ENCODE results near the gene DBI.
"Not testable (repeated sequence)": the region's sequence is repeated elsewhere in the genome, so short reads cannot be mapped to it uniquely, and the experiment has no call there.

The DBI gene

GRCh38 chr2:119366161-119366648 lies 572 bp upstream of the DBI start:
- H3K27me3 Mint-ChIP-seq (ENCODE audit: low read depth, poor library complexity), result no peaks in the 10 kb centered on the region
- H3K4me3 Mint-ChIP-seq, result peak overlapping the region; percentile 95
- H3K36me3 Mint-ChIP-seq (ENCODE audit: low read depth), result peaks cover 23% of the 10 kb centered on the region
- H3K9me3 Mint-ChIP-seq, result no peaks in the 10 kb centered on the region
- TF ChIP-seq CTCF (IDR thresholded peaks at IDR 0.05), result no peak
- no peak for DNase-seq
- H3K27ac Mint-ChIP-seq, result peak overlapping the region; percentile 76
- peaks cover 30% of the 10 kb centered on the region for H3K4me1 Mint-ChIP-seq

DNA sequence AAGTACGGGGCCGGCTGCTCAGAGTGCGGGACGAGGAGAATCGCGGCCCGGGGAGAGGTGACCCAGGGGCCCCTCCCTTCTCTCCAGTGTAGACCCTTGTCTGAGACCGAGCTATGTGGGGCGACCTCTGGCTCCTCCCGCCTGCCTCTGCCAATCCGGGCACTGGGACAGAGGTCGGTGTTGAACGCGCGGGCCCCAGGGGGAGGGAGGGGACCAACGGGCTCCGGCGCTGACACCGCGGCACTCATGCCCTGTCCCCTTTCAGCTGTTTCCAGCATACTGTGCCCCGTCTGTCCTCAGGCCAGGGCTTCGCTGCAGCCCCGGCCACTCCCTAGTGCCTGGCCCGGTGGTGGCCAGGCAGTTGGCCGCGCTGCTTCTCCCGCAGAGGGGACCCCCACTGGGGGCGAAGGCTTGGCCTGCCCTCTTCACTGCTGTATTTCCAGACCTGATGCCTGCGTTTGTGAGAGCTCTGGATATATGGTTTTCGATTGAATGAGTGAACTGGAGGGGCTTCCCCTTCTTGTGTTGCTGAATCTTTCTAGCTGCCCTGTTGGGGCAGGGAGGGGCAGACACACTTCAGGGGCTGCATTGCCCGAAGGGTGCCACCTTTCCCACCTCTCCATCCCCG lies 809 bp downstream of the DBI start:
- H3K27ac Mint-ChIP-seq, result no peak overlapping the region

DNA sequence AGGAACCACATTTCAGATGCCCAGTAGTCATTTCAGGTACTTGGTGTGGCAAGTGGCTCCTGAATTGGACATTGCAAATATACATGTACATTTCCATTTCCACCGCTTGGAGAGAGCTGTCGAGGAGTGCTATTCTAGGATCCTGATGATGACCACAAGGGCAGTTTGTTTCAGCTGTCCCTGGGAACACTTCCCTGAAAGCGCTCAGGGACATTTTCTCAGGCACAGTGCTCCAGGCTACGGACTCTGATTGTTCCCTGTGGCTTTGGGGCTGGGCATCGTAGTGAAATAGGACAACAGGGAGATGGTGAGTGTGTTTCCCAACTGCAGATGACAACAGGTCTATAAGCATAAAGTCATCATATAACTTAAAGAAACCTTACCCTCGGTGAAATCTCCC lies 3.1 kb downstream of the DBI start:
- Mint-ChIP-seq H3K9me3 (peaks cover 15% of the 10 kb centered on the region), H3K27me3 (ENCODE audit: low read depth, poor library complexity) (peaks cover 6% of the 10 kb centered on the region), H3K4me1 (peaks cover 24% of the 10 kb centered on the region), H3K27ac (no peak overlapping the region), H3K4me3 (no peak overlapping the region), H3K36me3 (ENCODE audit: low read depth) (peaks cover 58% of the 10 kb centered on the region)
- no peak for DNase-seq
- TF ChIP-seq CTCF (IDR thresholded peaks at IDR 0.05), result no peak

More for the DNA sequence above, 809 bp downstream of the DBI start:
- Mint-ChIP-seq H3K9me3 (no peaks in the 10 kb centered on the region), H3K4me1 (peaks cover 30% of the 10 kb centered on the region), H3K27me3 (ENCODE audit: low read depth, poor library complexity) (no peaks in the 10 kb centered on the region), H3K36me3 (ENCODE audit: low read depth) (peaks cover 36% of the 10 kb centered on the region), H3K4me3 (peak overlapping the region; percentile 95)
- no peak for TF ChIP-seq CTCF (IDR thresholded peaks at IDR 0.05)
- DNase-seq, result peak; percentile 73

- H3K27ac Mint-ChIP-seq, result no peak overlapping the region
- no peak for DNase-seq
- peaks cover 11% of the 10 kb centered on the region for H3K4me1 Mint-ChIP-seq
- H3K27me3 Mint-ChIP-seq (ENCODE audit: low read depth, poor library complexity), result peaks cover 6% of the 10 kb centered on the region
- no peak overlapping the region for H3K4me3 Mint-ChIP-seq
- H3K9me3 Mint-ChIP-seq, result peaks cover 18% of the 10 kb centered on the region
- no peak for TF ChIP-seq CTCF (IDR thresholded peaks at IDR 0.05)
- H3K36me3 Mint-ChIP-seq (ENCODE audit: low read depth), result peaks cover 64% of the 10 kb centered on the region
These were observed 4.3 kb downstream of the DBI start for GRCh38 chr2:119371111-119371510.

GRCh38 chr2:119372778-119373568 lies 6.2 kb downstream of the DBI start:
- no peak for DNase-seq
- H3K36me3 Mint-ChIP-seq (ENCODE audit: low read depth), result peaks cover 64% of the 10 kb centered on the region
- peaks cover 18% of the 10 kb centered on the region for H3K9me3 Mint-ChIP-seq
- peaks cover 6% of the 10 kb centered on the region for H3K27me3 Mint-ChIP-seq (ENCODE audit: low read depth, poor library complexity)
- no peak overlapping the region for H3K4me3 Mint-ChIP-seq
- no peak for TF ChIP-seq CTCF (IDR thresholded peaks at IDR 0.05)
- H3K27ac Mint-ChIP-seq, result no peak overlapping the region
- peaks cover 13% of the 10 kb centered on the region for H3K4me1 Mint-ChIP-seq

DNA sequence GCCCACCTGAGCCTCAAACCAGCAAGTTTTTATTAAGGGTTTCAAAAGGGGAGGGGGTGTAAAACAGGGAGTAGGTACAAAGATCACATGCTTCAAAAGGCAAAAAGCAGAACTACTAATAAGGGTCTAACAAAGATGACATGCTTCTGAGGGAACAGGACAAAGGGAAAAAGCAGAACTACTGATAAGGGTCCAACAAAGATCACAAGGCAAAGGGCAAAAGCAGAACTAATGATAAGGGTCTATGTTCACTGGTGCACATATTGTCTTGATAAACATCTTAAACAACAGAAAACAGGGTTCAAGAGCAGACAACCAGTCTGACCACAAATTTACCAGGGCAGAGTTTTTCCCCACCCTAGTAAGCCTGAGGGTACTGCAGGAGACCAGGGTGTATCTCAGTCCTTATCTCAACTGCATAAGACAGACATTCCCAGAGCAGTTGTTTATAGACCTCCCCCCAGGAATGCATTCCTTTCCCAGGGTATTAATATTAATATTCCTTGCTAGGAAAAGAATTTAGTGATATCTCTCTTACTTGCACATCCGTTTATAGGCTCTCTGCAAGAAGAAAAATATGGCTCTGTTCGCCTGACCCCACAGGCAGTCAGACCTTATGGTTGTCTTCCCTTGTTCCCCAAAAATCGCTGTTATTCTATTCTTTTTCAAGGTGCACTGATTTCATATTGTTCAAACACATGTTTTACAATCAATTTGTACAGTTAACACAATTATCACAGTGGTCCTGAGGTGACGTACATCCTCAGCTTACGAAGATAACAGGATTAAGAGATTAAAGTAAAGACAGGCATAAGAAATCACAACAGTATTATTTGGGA lies 7.3 kb downstream of the DBI start:
- H3K36me3 Mint-ChIP-seq (ENCODE audit: low read depth), result peaks cover 58% of the 10 kb centered on the region
- H3K9me3 Mint-ChIP-seq, result peaks cover 18% of the 10 kb centered on the region
- not testable (repeated sequence) for DNase-seq; H3K27ac Mint-ChIP-seq; H3K27me3 Mint-ChIP-seq (ENCODE audit: low read depth, poor library complexity); H3K4me3 Mint-ChIP-seq
- H3K4me1 Mint-ChIP-seq, result peaks cover 14% of the 10 kb centered on the region

GRCh38 chr2:119376406-119376805 lies 9.6 kb downstream of the DBI start:
- H3K4me1 Mint-ChIP-seq, result peaks cover 14% of the 10 kb centered on the region
- H3K27ac Mint-ChIP-seq; DNase-seq; H3K4me3 Mint-ChIP-seq; H3K27me3 Mint-ChIP-seq (ENCODE audit: low read depth, poor library complexity): not testable (repeated sequence)
- H3K9me3 Mint-ChIP-seq, result peaks cover 18% of the 10 kb centered on the region
- H3K36me3 Mint-ChIP-seq (ENCODE audit: low read depth), result peaks cover 39% of the 10 kb centered on the region

Data from nephron progenitor cell (in vitro differentiated cells).